HG03571 (cell line): ENCODE measurements around the gene MGAT4A.
"Not testable (repeated sequence)": the region's sequence is repeated elsewhere in the genome, so short reads cannot be mapped to it uniquely, and the experiment has no call there.

ENCODE experiments used
- ATAC-seq: cut with Tn5 transposase; IDR thresholded peaks from one replicate; pipeline ENCODE4 v1.9.1; 2021; ENCODE audit not compliant: unreplicated experiment

MGAT4A gene

GRCh38 chr2:98730707-98731040, 258 bp downstream of the MGAT4A start:
- peak; percentile 51 for ATAC-seq

- ATAC-seq, result no peak
Measured at GRCh38 chr2:98730053-98730706, 752 bp downstream of the MGAT4A start.

- ATAC-seq, result no peak
Measured at GRCh38 chr2:98729652-98730051, 1.3 kb downstream of the MGAT4A start.

GRCh38 chr2:98728088-98728718, 2.7 kb downstream of the MGAT4A start:
- ATAC-seq, result not testable (repeated sequence)

GRCh38 chr2:98727369-98728087, 3.4 kb downstream of the MGAT4A start:
- no peak for ATAC-seq

GRCh38 chr2:98726735-98727368, 4.1 kb downstream of the MGAT4A start:
- no peak for ATAC-seq

GRCh38 chr2:98726205-98726604, 4.7 kb downstream of the MGAT4A start:
- ATAC-seq, result no peak

- no peak for ATAC-seq
Measured at GRCh38 chr2:98720286-98720685, 10.6 kb downstream of the MGAT4A start.

- ATAC-seq, result no peak
Measured at GRCh38 chr2:98717621-98718020, 13.3 kb downstream of the MGAT4A start.

GRCh38 chr2:98716786-98717185, 14.1 kb downstream of the MGAT4A start:
- no peak for ATAC-seq

GRCh38 chr2:98715812-98716451, 15.0 kb downstream of the MGAT4A start:
- no peak for ATAC-seq

- ATAC-seq, result peak; percentile 89
Measured at GRCh38 chr2:98713332-98714015, 17.5 kb downstream of the MGAT4A start.

GRCh38 chr2:98712145-98712544, 18.8 kb downstream of the MGAT4A start:
- ATAC-seq, result no peak

- ATAC-seq, result no peak
Measured at GRCh38 chr2:98711506-98711905, 19.4 kb downstream of the MGAT4A start.

- no peak for ATAC-seq
Measured at GRCh38 chr2:98710734-98711133, 20.2 kb downstream of the MGAT4A start.

GRCh38 chr2:98709535-98709934, 21.4 kb downstream of the MGAT4A start:
- ATAC-seq, result no peak

- no peak for ATAC-seq
Measured at GRCh38 chr2:98708396-98709186, 22.3 kb downstream of the MGAT4A start.

- ATAC-seq, result no peak
Measured at GRCh38 chr2:98706591-98706990, 24.3 kb downstream of the MGAT4A start.

GRCh38 chr2:98705333-98705617, 25.7 kb downstream of the MGAT4A start:
- no peak for ATAC-seq
